NCI-H2196 treated with DMSO at 0.1 percent for 48 hours (cell line): ENCODE measurements around the gene NRCAM.
"Not testable (repeated sequence)": the region's sequence is repeated elsewhere in the genome, so short reads cannot be mapped to it uniquely, and the experiment has no call there.

Source experiments
- DNase-seq: peaks from one replicate; lab custom pipeline; 2025; ENCODE audit not compliant: unreplicated experiment; lab: John Stamatoyannopoulos, UW

NRCAM gene

GRCh38 chr7:108455998-108456677 is at the start of gene NRCAM:
Gene NRCAM (minus strand): TSS chr7:108456436. CDS start chr7:108240064, 216,372 bp downstream.
- peak; percentile 91 for DNase-seq

DNA sequence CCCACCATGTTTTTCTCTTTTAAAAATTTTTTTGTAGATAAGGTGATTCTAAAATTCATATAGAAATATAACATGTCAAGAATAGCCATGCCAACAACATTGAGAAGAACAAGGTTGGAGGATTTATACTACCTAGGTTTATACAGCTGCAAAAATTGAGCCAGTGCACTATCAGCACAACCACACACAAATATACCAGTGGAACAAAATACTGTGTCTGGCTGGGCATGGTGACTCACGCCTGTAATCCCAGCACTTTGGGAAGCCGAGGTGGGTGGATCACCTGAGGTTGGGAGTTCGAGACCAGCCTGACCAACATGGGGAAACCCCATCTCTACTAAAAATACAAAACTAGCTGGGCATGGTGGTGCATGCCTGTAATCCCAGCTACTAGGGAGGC is 48.3 kb upstream of the NRCAM start:
- DNase-seq, result not testable (repeated sequence)

DNA sequence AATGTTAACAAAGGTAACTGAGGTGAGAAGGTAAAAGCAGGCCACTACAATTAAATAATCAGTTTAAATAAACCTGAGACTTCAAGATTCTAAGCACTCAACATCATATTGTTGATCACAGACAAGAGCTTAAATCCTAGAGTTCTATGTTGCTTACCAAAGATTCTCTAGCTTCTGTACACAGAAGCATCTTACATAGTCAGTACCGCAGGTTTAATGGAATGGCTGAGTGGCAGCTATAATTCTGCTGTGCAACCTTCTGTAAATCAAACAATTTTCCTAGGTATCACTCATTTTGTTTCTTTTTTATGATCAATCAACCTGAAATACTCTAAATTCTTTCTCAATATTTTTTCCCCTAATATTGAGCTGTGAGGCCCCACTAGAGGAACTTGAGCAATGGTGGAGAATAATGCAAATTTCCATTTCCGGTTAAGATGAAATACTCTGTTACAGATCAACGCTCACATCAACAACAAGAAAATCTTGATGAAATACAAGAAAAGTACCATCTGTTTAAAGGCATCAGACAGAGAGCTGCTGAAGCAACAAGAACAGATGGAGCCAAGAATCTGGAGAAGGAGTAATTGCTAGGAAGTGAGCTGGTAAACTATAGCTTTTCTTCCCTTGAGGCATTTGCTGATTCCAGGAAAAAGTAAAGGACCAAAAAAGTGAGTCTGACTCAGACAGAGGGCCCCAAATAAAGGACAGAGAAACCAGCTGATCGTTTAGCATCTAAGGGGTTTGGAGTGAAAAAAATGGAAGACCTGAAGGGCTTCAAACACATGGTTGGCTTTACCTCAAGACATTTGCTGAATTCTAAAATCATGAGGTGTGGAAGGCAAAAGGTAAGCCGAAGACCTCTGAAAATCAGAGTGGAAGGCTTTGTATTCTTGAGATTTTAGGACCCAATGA is 47.1 kb upstream of the NRCAM start:
- DNase-seq, result no peak

- DNase-seq, result no peak
Measured at GRCh38 chr7:108499566-108499965, 43.3 kb upstream of the NRCAM start.

DNA sequence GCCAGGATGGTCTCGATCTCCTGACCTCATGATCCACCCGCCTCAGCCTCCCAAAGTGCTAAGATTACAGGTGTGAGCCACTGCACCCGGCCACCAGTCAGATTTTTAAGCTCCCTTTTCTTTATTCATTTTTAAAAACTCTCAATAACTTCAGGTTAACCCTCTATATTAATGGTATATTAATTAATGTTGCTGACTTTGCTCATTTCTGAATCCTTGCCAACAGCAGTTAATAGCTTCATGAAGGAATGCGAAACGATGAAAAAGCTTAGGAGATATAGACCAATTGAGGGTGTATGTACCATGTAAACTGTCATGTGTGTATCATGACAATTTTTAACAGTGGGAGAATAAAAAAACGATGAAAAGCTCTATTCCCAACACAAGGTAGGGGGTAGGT is 42.2 kb upstream of the NRCAM start:
- no peak for DNase-seq

GRCh38 chr7:108497082-108497725 is 41.0 kb upstream of the NRCAM start:
- peak; percentile 6 for DNase-seq

DNA sequence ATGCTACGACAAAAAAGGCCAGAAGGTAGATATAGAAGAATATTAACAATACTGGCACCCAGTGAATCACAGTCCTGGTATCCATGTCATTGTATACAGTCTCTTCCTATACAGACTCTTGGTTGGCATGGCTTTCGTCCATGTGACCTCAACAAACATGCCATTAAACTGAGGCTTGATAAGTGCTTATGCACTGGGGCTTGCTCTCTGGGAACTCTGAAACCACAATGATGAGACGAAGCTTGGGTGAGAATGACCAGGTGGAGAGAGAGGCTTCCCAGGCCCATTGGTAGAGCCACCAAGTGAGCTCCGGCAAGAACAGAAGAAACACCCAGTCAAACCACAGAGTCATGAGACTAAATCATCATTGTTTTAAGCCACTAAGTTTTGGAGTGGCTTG is 36.5 kb upstream of the NRCAM start:
- no peak for DNase-seq

- no peak for DNase-seq
Measured at GRCh38 chr7:108488768-108489538, 32.7 kb upstream of the NRCAM start.

- no peak for DNase-seq
Measured at GRCh38 chr7:108487646-108488045, 31.4 kb upstream of the NRCAM start.

DNA sequence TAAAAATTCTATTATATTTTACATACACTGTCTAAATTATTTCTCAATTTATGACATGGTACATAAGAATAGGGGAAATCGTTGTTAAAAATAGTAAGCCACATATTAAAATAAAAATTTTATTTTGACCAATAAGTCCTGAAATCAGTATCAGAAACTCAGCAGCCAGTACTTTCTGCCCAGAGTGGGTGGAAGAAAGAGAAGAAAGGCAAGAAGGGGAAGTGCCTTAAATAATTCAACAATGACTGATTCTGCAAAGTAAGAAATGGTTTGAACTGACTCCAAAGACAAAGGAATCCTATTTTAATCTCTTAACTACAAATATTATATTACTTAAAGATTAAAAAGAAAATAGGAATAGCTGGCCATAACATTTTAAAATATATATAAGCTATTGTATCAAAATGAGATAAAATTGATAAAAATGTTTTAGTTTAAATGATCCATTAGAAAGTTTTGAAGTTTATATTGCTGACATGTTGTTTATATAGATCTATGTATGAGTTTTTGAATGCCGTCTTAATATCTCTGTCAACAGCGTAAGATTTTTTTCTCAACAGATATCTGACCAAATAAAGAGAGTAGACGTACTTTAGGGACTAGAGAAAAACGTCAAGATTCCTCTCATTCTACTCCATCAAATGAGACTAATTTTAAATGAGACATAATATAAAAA is 30.2 kb upstream of the NRCAM start:
- DNase-seq, result no peak

- DNase-seq, result no peak
Measured at GRCh38 chr7:108484137-108484536, 27.9 kb upstream of the NRCAM start.

DNA sequence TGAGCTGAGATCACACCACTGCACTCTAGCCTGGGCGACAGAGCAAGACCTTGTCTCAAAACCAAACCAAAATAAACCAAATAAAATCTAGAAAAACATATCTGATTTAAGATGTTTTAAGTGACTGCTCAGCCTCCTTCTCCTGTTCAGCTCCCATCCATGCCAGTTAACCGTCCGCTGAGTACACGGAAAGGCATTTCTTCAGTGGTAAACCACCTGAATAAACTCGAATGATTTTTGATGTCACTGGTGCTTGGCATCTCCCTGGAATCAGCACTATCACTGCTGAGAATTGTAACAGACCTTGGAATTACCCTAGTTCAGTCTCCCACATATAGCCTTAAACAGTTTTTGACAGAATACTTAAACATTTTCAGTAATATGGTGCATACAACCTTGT is 24.1 kb upstream of the NRCAM start:
- DNase-seq, result no peak

GRCh38 chr7:108479751-108480150 is 23.5 kb upstream of the NRCAM start:
- no peak for DNase-seq

DNA sequence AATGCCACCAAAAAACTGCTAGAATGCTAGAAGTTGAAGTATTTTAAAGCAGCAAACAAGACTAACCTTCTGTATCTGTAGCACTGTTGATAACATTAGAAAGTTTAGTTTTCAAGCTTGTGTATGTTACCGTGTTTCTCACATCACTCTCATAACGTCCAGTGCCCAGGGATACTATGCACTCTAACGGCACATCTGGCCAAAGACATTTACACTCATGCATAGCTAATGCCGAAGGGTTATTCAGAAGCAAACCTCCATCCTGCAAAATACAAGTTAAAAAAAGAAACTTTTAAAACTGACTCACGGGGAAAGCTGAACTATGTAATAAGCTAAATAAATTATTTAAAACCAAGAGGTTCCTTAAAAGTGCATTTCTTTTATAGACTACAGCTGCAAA is 22.9 kb upstream of the NRCAM start:
- DNase-seq, result no peak

- DNase-seq, result no peak
Measured at GRCh38 chr7:108468246-108468645, 12.0 kb upstream of the NRCAM start.

DNA sequence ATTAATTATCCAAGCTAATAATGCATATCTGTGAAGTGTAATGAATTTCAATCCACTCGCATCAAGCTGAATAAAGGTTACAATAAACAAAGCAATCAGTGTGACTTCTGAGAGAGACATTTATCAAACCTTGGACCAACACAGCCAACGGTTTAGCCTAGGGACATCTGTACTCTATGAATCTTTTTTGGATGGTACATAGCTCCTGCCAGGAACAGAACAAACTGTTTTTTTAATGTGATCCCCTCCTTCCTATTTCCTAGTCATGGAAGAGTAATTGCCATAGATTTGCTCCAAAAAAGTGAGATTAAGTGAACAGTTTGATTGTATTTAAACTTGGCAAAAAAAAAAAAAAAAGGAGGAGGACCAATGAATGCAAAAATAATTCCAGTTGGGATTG is 11.2 kb upstream of the NRCAM start:
- no peak for DNase-seq

DNA sequence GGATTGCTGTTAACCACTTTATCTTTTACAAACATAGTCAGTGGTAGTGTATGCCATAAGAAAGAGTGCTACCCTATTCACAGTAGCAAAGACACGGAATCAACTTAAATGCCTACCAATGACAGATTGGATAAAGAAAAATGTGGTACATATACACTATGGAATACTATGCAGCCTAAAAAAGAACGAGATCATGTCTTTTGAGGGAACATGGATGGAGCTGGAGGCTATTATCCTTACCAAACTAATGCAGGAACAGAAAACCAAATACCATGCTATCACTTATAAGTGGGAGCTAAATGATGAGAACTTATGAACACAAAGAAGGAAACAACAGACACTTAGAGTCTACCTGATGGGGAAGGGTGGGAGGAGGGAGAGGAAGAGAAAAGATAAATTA is 10.1 kb upstream of the NRCAM start:
- not testable (repeated sequence) for DNase-seq

- no peak for DNase-seq
Measured at GRCh38 chr7:108464743-108465142, 8.5 kb upstream of the NRCAM start.

DNA sequence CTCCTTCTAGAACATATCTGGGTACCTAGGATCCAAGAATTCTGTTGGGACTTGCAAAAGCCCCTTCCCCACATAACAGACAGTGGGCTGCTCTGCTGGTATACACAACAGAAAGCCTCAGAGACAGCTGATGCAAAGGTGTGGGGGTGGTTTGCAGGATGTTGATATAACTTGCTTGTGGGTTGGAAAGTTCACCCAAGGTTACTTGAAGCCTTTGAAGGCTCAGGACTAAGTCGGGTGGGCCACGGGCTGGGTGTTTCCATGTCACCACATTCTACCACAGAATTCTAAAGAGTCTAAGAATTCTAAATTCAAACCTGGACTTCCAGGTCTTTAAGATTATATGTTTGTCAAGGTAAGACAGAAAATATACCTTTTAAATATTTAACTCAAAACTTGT is 7.4 kb upstream of the NRCAM start:
- DNase-seq, result no peak

GRCh38 chr7:108461840-108462239 is 5.6 kb upstream of the NRCAM start:
- DNase-seq, result no peak

GRCh38 chr7:108460964-108461363 is 4.7 kb upstream of the NRCAM start:
- DNase-seq, result no peak
